ENCODE data around the gene ZNF837. TPM values are rescaled to one million over a fixed set of nuclear protein-coding genes. Genes with fewer than 3 reads are reported as not detected.

Gene ZNF837
- total RNA-seq, 6 donors from 2014 or later: 1.8 to 9.4 (median 3.7) TPM

DNA sequence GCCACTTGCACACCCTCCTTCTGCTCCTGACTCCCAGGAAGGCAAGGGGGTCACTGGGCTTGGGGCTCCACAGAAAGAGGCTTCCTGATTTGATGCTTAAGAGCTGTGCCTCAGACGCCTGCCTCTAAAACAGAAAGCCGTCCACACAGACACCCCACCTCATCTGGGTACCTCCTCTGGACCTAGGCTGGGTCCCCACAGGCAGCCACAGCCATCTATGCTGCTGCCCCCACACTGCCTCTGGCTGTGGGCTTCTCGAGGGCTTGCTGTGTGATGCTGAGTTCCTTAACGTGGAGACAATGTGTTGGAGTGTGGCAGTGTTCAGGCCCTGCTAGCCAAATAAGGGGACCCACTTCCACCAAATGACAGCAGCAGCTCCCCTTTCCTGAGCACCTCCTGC lies 62.5 kb downstream of the ZNF837 start:
- Histone ChIP-seq H3K27ac (no peak overlapping the region), H3K36me3 (peaks cover 0 to 39% (median 26%) of the 10 kb centered on the region in 4 donors), H3K9me3 (no peaks in the 10 kb centered on the region), H3K4me3 (no peak overlapping the region), H3K27me3 (no peaks in the 10 kb centered on the region), H3K4me1 (no peaks in the 10 kb centered on the region)
- DNase-seq: no peak
- no peak for ATAC-seq (ENCODE audit: low FRiP score in 2 of 2)
- WGBS, 2 donors: 61 to 94% methylated on average over 2 to 4 of the region's 4 CpGs
- TF ChIP-seq, protein P1, sequence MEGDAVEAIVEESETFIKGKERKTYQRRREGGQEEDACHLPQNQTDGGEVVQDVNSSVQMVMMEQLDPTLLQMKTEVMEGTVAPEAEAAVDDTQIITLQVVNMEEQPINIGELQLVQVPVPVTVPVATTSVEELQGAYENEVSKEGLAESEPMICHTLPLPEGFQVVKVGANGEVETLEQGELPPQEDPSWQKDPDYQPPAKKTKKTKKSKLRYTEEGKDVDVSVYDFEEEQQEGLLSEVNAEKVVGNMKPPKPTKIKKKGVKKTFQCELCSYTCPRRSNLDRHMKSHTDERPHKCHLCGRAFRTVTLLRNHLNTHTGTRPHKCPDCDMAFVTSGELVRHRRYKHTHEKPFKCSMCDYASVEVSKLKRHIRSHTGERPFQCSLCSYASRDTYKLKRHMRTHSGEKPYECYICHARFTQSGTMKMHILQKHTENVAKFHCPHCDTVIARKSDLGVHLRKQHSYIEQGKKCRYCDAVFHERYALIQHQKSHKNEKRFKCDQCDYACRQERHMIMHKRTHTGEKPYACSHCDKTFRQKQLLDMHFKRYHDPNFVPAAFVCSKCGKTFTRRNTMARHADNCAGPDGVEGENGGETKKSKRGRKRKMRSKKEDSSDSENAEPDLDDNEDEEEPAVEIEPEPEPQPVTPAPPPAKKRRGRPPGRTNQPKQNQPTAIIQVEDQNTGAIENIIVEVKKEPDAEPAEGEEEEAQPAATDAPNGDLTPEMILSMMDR (IDR thresholded peaks at IDR 0.05): no peak
- TF ChIP-seq EP300 (IDR thresholded peaks at IDR 0.05) (no peak), POLR2A (IDR thresholded peaks at IDR 0.05) (no peak), POLR2AphosphoS5 (IDR thresholded peaks at IDR 0.05) (no peak)

Small RNA genes lying within 50 kb of the gene (small RNA-seq; reads per million reads assigned to genes)
- gene MIR4754: 0 reads per million in 4 donors
- gene MIR6806: 0 to 0.72 (median 0.14) reads per million in 4 donors
- gene RNA5SP473: 0 to 1.2 (median 0) reads per million in 4 donors

Other genes with a start within 250 kb of the ZNF837 start
- 10 to 100 TPM in 1 of 6 donors, 1 to 10 TPM in 5; 4.9 to 18.4 (median 7.1) TPM for gene ZNF329, start 230.2 kb downstream of the ZNF837 start, total RNA-seq
- 10 to 100 TPM; 19.0 to 63.9 (median 26.4) TPM for gene ZNF274, start 198.0 kb downstream of the ZNF837 start, total RNA-seq
- gene ZNF544, start 152.1 kb downstream of the ZNF837 start, total RNA-seq: 10 to 100 TPM; 12.8 to 36.7 (median 20.8) TPM
- gene ZNF8, start 102.1 kb downstream of the ZNF837 start, total RNA-seq: 10 to 100 TPM in 1 of 6 donors, 1 to 10 TPM in 5; 4.5 to 13.6 (median 7.1) TPM
- gene ERVK3-1, start 75.7 kb downstream of the ZNF837 start, total RNA-seq: 10 to 100 TPM; 24.3 to 50.5 (median 37.0) TPM
- gene ZSCAN22, start 54.0 kb downstream of the ZNF837 start, total RNA-seq: 1 to 10 TPM; 1.8 to 6.3 (median 3.7) TPM
- 10 to 100 TPM in 5 of 6 donors, 1 to 10 TPM in 1; 8.4 to 26.6 (median 16.4) TPM for gene A1BG, start 27.5 kb downstream of the ZNF837 start, total RNA-seq
- 10 to 100 TPM in 1 of 6 donors, 1 to 10 TPM in 5; 1.5 to 15.7 (median 4.0) TPM for gene ZNF497, start 18.3 kb downstream of the ZNF837 start, total RNA-seq
- gene RPS5, start 6.2 kb upstream of the ZNF837 start, total RNA-seq: 1,000 to 10,000 TPM in 1 of 6 donors, 100 to 1,000 TPM in 5; 291 to 1,408 (median 829) TPM
- gene RNF225, start 14.6 kb upstream of the ZNF837 start, total RNA-seq: 1 to 10 TPM in 2 of 6 donors, under 1 TPM in 1, not detected in 3; 0.27 to 5.2 (median 2.0) TPM
- 10 to 100 TPM in 4 of 6 donors, 1 to 10 TPM in 2; 7.4 to 31.0 (median 13.1) TPM for gene ZNF584, start 27.6 kb upstream of the ZNF837 start, total RNA-seq
- gene ZNF132, start 59.1 kb upstream of the ZNF837 start, total RNA-seq: 10 to 100 TPM in 1 of 6 donors, 1 to 10 TPM in 5; 3.5 to 18.9 (median 5.0) TPM
- gene ZNF324B, start 70.6 kb upstream of the ZNF837 start, total RNA-seq: 10 to 100 TPM in 3 of 6 donors, 1 to 10 TPM in 3; 6.9 to 18.9 (median 9.8) TPM
- 10 to 100 TPM; 10.8 to 39.8 (median 18.0) TPM for gene ZNF324, start 86.0 kb upstream of the ZNF837 start, total RNA-seq
- gene ZNF446, start 95.3 kb upstream of the ZNF837 start, total RNA-seq: 10 to 100 TPM; 10.1 to 30.4 (median 14.4) TPM
- gene SLC27A5, start 131.0 kb upstream of the ZNF837 start, total RNA-seq: 10 to 100 TPM in 1 of 6 donors, 1 to 10 TPM in 5; 1.6 to 12.2 (median 6.9) TPM
- 10 to 100 TPM; 11.9 to 19.7 (median 15.0) TPM for gene ZBTB45, start 138.8 kb upstream of the ZNF837 start, total RNA-seq
- 100 to 1,000 TPM; 197 to 283 (median 213) TPM for gene TRIM28, start 163.0 kb upstream of the ZNF837 start, total RNA-seq
- 100 to 1,000 TPM in 5 of 6 donors, 10 to 100 TPM in 1; 75.4 to 162 (median 123) TPM for gene CHMP2A, start 174.1 kb upstream of the ZNF837 start, total RNA-seq
- 10 to 100 TPM; 33.0 to 53.9 (median 41.6) TPM for gene UBE2M, start 177.6 kb upstream of the ZNF837 start, total RNA-seq
- 100 to 1,000 TPM in 1 of 6 donors, 10 to 100 TPM in 5; 34.8 to 162 (median 45.5) TPM for gene MZF1, start 192.3 kb upstream of the ZNF837 start, total RNA-seq

All from upper lobe of left lung (tissue), 6 donors.